ES-I3 (cell line): ENCODE results near the gene PPIE.
"Not testable (repeated sequence)": the region's sequence is repeated elsewhere in the genome, so short reads cannot be mapped to it uniquely, and the experiment has no call there.

ENCODE experiments used
- H3K36me3 ChIP-seq: 2 replicates; pipeline ENCODE4 v1.6.1; 2013; ENCODE audit warnings: mild to moderate bottlenecking, low read length, control low read depth, moderate library complexity; ENCODE audit not compliant: insufficient read depth
- H3K4me1 ChIP-seq: 2 replicates; pipeline ENCODE4 v1.6.1; 2013; ENCODE audit warnings: mild to moderate bottlenecking, control low read depth, low read length; ENCODE audit not compliant: insufficient read depth
- H3K9ac ChIP-seq: 2 replicates; pipeline ENCODE4 v1.6.1; 2013; ENCODE audit warnings: low read depth, mild to moderate bottlenecking, low read length, moderate library complexity
- H3K9me3 ChIP-seq: 2 replicates; pipeline ENCODE4 v1.6.1; 2013; ENCODE audit warnings: mild to moderate bottlenecking, low read length, moderate library complexity; ENCODE audit not compliant: control insufficient read depth, insufficient read depth

The PPIE gene

GRCh38 chr1:39787964-39788363 lies 49.3 kb downstream of the PPIE start:
- not testable (repeated sequence) for H3K4me1 ChIP-seq, H3K9ac ChIP-seq, H3K9me3 ChIP-seq, H3K36me3 ChIP-seq

- Histone ChIP-seq H3K9ac (no peak overlapping the region), H3K4me1 (no peaks in the 10 kb centered on the region), H3K9me3 (no peaks in the 10 kb centered on the region), H3K36me3 (no peaks in the 10 kb centered on the region)
These were observed 49.7 kb downstream of the PPIE start for GRCh38 chr1:39788426-39788757.

GRCh38 chr1:39788758-39789570 lies 50.3 kb downstream of the PPIE start, which contains the start of gene BMP8B:
BMP8B (minus strand) TSS chr1:39788865; CDS start chr1:39788485, 380 bp downstream.
- H3K9ac ChIP-seq, result peak within 1 kb of the TSS; percentile 42
- no peaks in the 10 kb centered on the region for H3K4me1 ChIP-seq
- no peaks in the 10 kb centered on the region for H3K36me3 ChIP-seq
- no peaks in the 10 kb centered on the region for H3K9me3 ChIP-seq

GRCh38 chr1:39789571-39790110 lies 51.0 kb downstream of the PPIE start:
- H3K36me3 ChIP-seq, result no peaks in the 10 kb centered on the region
- H3K9ac ChIP-seq, result peak overlapping the region; percentile 42; the same call in 1 of the 2 replicates
- H3K9me3 ChIP-seq, result no peaks in the 10 kb centered on the region
- H3K4me1 ChIP-seq, result no peaks in the 10 kb centered on the region

- Histone ChIP-seq H3K4me1 (no peaks in the 10 kb centered on the region), H3K9me3 (no peaks in the 10 kb centered on the region), H3K36me3 (no peaks in the 10 kb centered on the region), H3K9ac (no peak overlapping the region)
These were observed 53.2 kb downstream of the PPIE start for GRCh38 chr1:39791838-39792237.

- no peaks in the 10 kb centered on the region for H3K36me3 ChIP-seq
- no peaks in the 10 kb centered on the region for H3K4me1 ChIP-seq
- no peak overlapping the region for H3K9ac ChIP-seq
- no peaks in the 10 kb centered on the region for H3K9me3 ChIP-seq
These were observed 57.0 kb downstream of the PPIE start for GRCh38 chr1:39795651-39796050.

GRCh38 chr1:39798859-39799769 lies 60.4 kb downstream of the PPIE start:
- H3K9me3 ChIP-seq, H3K36me3 ChIP-seq, H3K4me1 ChIP-seq: not testable (repeated sequence)
- H3K9ac ChIP-seq, result peak overlapping the region; percentile 17; the same call in 1 of the 2 replicates

- Histone ChIP-seq H3K36me3 (no peaks in the 10 kb centered on the region), H3K9me3 (peaks cover 2% of the 10 kb centered on the region; the same call in 1 of the 2 replicates), H3K9ac (no peak overlapping the region; the same call in 1 of the 2 replicates), H3K4me1 (peaks cover 4% of the 10 kb centered on the region; the same call in 1 of the 2 replicates)
These were observed 61.2 kb downstream of the PPIE start for GRCh38 chr1:39799770-39800470.

- Histone ChIP-seq H3K9ac (no peak overlapping the region), H3K4me1 (peaks cover 4% of the 10 kb centered on the region; the same call in 1 of the 2 replicates), H3K36me3 (no peaks in the 10 kb centered on the region), H3K9me3 (peaks cover 3% of the 10 kb centered on the region)
These were observed 61.8 kb downstream of the PPIE start for GRCh38 chr1:39800471-39800835.

GRCh38 chr1:39802496-39803260 lies 64.0 kb downstream of the PPIE start:
- Histone ChIP-seq H3K36me3 (no peaks in the 10 kb centered on the region), H3K9me3 (peaks cover 3% of the 10 kb centered on the region), H3K4me1 (peaks cover 4% of the 10 kb centered on the region; the same call in 1 of the 2 replicates), H3K9ac (no peak overlapping the region)

- H3K9me3 ChIP-seq, result peaks cover 3% of the 10 kb centered on the region
- no peaks in the 10 kb centered on the region for H3K36me3 ChIP-seq
- peaks cover 4% of the 10 kb centered on the region; the same call in 1 of the 2 replicates for H3K4me1 ChIP-seq
These were observed 66.7 kb downstream of the PPIE start for GRCh38 chr1:39805385-39805784.

GRCh38 chr1:39808784-39809517 lies 70.3 kb downstream of the PPIE start:
- H3K9me3 ChIP-seq, result peaks cover 3% of the 10 kb centered on the region
- no peaks in the 10 kb centered on the region for H3K36me3 ChIP-seq
- H3K9ac ChIP-seq, result no peak overlapping the region
- H3K4me1 ChIP-seq, result no peaks in the 10 kb centered on the region

More at GRCh38 chr1:39805385-39805784, 66.7 kb downstream of the PPIE start:
- H3K9ac ChIP-seq, result no peak overlapping the region

- no peaks in the 10 kb centered on the region for H3K4me1 ChIP-seq
- no peaks in the 10 kb centered on the region for H3K36me3 ChIP-seq
- no peaks in the 10 kb centered on the region for H3K9me3 ChIP-seq
- H3K9ac ChIP-seq, result no peak overlapping the region
These were observed 74.2 kb downstream of the PPIE start for GRCh38 chr1:39812913-39813312.
